GM23338 (cell line): ENCODE measurements around the gene WASL. TPM values are rescaled to one million over a fixed set of nuclear protein-coding genes. Genes with fewer than 3 reads are reported as not detected.

Source experiments
- ATAC-seq: fragments of 200-7000 bp; cut with Tn5 transposase; 3 replicates; pipeline ENCODE4 v1.9.1; 2020
- DNase-seq: peaks from one replicate; pipeline ENCODE4 v3.0.0-alpha.2; 2015; ENCODE audit warnings: low spot score
- H2AFZ ChIP-seq: fragments of 200-600 bp; sonication (generic); 2 replicates; pipeline ENCODE4 v1.8.0; 2016; ENCODE audit warnings: antibody characterized with exemption, mild to moderate bottlenecking, moderate library complexity
- H3F3A ChIP-seq: fragments of 200-600 bp; sonication (generic); replicated peaks from 2 replicates; pipeline ENCODE4 v1.8.0; 2017; ENCODE audit warnings: antibody characterized with exemption, mixed run types, low read depth
- H3K27ac ChIP-seq: fragments of 200-600 bp; sonication (generic); 2 replicates; pipeline ENCODE4 v1.6.1; 2016; ENCODE audit warnings: low read depth
- H3K27me3 ChIP-seq: fragments of 200-600 bp; sonication (generic); 2 replicates; pipeline ENCODE4 v1.8.0; 2016; ENCODE audit warnings: mild to moderate bottlenecking, mixed run types, moderate library complexity; ENCODE audit not compliant: insufficient read depth
- H3K36me3 ChIP-seq: fragments of 200-600 bp; sonication (generic); 2 replicates; pipeline ENCODE4 v1.8.0; 2016; ENCODE audit warnings: mild to moderate bottlenecking; ENCODE audit not compliant: insufficient read depth
- H3K4me1 ChIP-seq: fragments of 200-600 bp; sonication (generic); 2 replicates; pipeline ENCODE4 v1.8.0; 2016; ENCODE audit warnings: mild to moderate bottlenecking, moderate library complexity; ENCODE audit not compliant: insufficient read depth
- H3K4me2 ChIP-seq: fragments of 200-600 bp; sonication (generic); 2 replicates; pipeline ENCODE4 v1.7.1; 2017; ENCODE audit warnings: mixed run types
- H3K4me3 ChIP-seq: fragments of 200-600 bp; sonication (generic); 2 replicates; pipeline ENCODE4 v1.6.1; 2016; ENCODE audit warnings: mixed run types
- H3K79me2 ChIP-seq: fragments of 200-600 bp; sonication (generic); replicated peaks from 2 replicates; pipeline ENCODE4 v1.8.0; 2017; ENCODE audit warnings: mild to moderate bottlenecking; ENCODE audit not compliant: insufficient read depth
- H3K9me2 ChIP-seq: fragments of 200-600 bp; sonication (generic); 2 replicates; pipeline ENCODE4 v1.8.0; 2017; ENCODE audit not compliant: insufficient read depth
- H4K20me1 ChIP-seq: fragments of 200-600 bp; sonication (generic); replicated peaks from 2 replicates; pipeline ENCODE4 v1.8.0; 2017; ENCODE audit warnings: mild to moderate bottlenecking; ENCODE audit not compliant: insufficient read depth
- H3K27ac Mint-ChIP-seq: 2 replicates; pipeline ENCODE4 v1.8.0; 2020; ENCODE audit warnings: inconsistent platforms, mild to moderate bottlenecking, moderate library complexity, mixed read lengths
- H3K27me3 Mint-ChIP-seq: 3 replicates; pipeline ENCODE4 v1.8.0; 2022; ENCODE audit warnings: low read depth, mild to moderate bottlenecking, moderate library complexity, mixed read lengths, inconsistent platforms; ENCODE audit not compliant: insufficient read depth, poor library complexity
- H3K36me3 Mint-ChIP-seq: 3 replicates; pipeline ENCODE4 v1.8.0; 2021; ENCODE audit warnings: low read depth, mild to moderate bottlenecking, inconsistent platforms, moderate library complexity, mixed read lengths
- H3K4me1 Mint-ChIP-seq: 3 replicates; pipeline ENCODE4 v1.8.0; 2020; ENCODE audit warnings: mild to moderate bottlenecking, inconsistent platforms, mixed read lengths
- H3K4me3 Mint-ChIP-seq: 3 replicates; pipeline ENCODE4 v1.8.0; 2021; ENCODE audit warnings: moderate library complexity, mild to moderate bottlenecking, inconsistent platforms, mixed read lengths
- H3K9me3 Mint-ChIP-seq: 3 replicates; pipeline ENCODE4 v1.8.0; 2020; ENCODE audit warnings: moderate library complexity, mild to moderate bottlenecking, inconsistent platforms, mixed read lengths
- CREB1 ChIP-seq: fragments of 250-450 bp; sonication (Bioruptor Pico); IDR thresholded peaks from 2 replicates; pipeline ENCODE4 v1.5.0; 2020; ENCODE audit warnings: low read depth, mild to moderate bottlenecking, moderate library complexity
- EZH2phosphoT487 ChIP-seq: fragments of 200-600 bp; sonication (generic); IDR thresholded peaks from one replicate; pipeline ENCODE4 v1.8.1; 2018; ENCODE audit warnings: antibody characterized with exemption; ENCODE audit not compliant: unreplicated experiment
- NANOG ChIP-seq: IDR thresholded peaks from 2 replicates; pipeline ENCODE4 v1.6.1; 2016; ENCODE audit warnings: antibody characterized with exemption, borderline replicate concordance
- POLR2AphosphoS5 ChIP-seq: IDR thresholded peaks from 2 replicates; pipeline ENCODE4 v1.6.1; 2016; ENCODE audit warnings: antibody characterized with exemption, low read depth
- STAT1 ChIP-seq: IDR thresholded peaks from one replicate; pipeline ENCODE4 v1.6.1; 2016; ENCODE audit warnings: antibody characterized with exemption; ENCODE audit not compliant: unreplicated experiment
- ZNF114 ChIP-seq: fragments of 250-450 bp; sonication (Bioruptor Pico); IDR thresholded peaks from 2 replicates; pipeline ENCODE4 v1.5.0; 2020; ENCODE audit warnings: mild to moderate bottlenecking, moderate library complexity
- ZNF331 ChIP-seq: fragments of 250-450 bp; sonication (Bioruptor Pico); IDR thresholded peaks from 2 replicates; pipeline ENCODE4 v1.5.0; 2020; ENCODE audit warnings: low read depth, mild to moderate bottlenecking, moderate library complexity
- polyA plus RNA-seq: library from polyadenylated mRNA; unstranded; fragments of >200 nt; fragmentation: Nextera tagmentation; extraction: Ambion mirVana; gene quantifications from 2 replicates; pipeline ENCODE4 v1.2.1, GENCODE V29; 2016
- total RNA-seq: library from RNA; depleted of rRNA; stranded (reverse); fragments of >200 nt; shearing (Covaris generic); gene quantifications from 2 replicates; pipeline ENCODE4 v1.2.3, GENCODE V29; 2014
- TF ChIP-seq, protein P1 (sequence below): IDR thresholded peaks from 2 replicates; pipeline ENCODE4 v1.6.1; 2016; ENCODE audit warnings: antibody characterized with exemption
- TF ChIP-seq, protein P2 (sequence below): IDR thresholded peaks from one replicate; pipeline ENCODE4 v1.6.1; 2018; ENCODE audit warnings: antibody characterized with exemption; ENCODE audit not compliant: unreplicated experiment
- TF ChIP-seq, protein P3 (sequence below), 2 experiments: fragments of 200-600 bp in 1 of 2; sonication (generic) in 1 of 2; conservative IDR thresholded peaks; 2 replicates each; pipeline versions ENCODE4 v1.5.1 to v1.6.1; 2016 to 2017; ENCODE audit warnings: antibody characterized with exemption in 2 of 2, low read depth in 2 of 2, mild to moderate bottlenecking in 2 of 2, moderate library complexity in 1 of 2

WASL gene
- total and polyA plus RNA-seq, 2 experiments from 2014 or later, result 36.4 to 45.3 TPM

DNA sequence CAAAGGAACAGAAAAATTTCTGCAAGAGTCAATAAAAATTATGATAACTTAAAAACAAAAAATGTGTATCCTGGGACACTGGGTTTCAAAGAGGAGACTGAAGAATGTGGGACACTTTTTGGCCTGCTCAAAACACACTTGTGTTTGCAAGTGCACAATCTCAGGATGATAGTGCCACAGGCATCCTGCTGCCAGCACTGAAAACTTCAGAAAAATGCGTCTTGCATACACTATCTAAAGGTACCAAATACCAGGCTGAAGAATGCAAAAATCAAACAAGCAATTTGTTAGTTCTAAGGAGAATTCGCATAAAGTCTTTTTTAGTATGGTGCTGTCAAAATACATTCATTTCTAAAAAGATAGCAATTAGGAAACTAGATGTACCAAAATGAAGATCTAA, 38.1 kb downstream of the WASL start (continued):
- TF ChIP-seq, protein P1, sequence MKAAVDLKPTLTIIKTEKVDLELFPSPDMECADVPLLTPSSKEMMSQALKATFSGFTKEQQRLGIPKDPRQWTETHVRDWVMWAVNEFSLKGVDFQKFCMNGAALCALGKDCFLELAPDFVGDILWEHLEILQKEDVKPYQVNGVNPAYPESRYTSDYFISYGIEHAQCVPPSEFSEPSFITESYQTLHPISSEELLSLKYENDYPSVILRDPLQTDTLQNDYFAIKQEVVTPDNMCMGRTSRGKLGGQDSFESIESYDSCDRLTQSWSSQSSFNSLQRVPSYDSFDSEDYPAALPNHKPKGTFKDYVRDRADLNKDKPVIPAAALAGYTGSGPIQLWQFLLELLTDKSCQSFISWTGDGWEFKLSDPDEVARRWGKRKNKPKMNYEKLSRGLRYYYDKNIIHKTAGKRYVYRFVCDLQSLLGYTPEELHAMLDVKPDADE, result no peak
- TF ChIP-seq, protein P2, sequence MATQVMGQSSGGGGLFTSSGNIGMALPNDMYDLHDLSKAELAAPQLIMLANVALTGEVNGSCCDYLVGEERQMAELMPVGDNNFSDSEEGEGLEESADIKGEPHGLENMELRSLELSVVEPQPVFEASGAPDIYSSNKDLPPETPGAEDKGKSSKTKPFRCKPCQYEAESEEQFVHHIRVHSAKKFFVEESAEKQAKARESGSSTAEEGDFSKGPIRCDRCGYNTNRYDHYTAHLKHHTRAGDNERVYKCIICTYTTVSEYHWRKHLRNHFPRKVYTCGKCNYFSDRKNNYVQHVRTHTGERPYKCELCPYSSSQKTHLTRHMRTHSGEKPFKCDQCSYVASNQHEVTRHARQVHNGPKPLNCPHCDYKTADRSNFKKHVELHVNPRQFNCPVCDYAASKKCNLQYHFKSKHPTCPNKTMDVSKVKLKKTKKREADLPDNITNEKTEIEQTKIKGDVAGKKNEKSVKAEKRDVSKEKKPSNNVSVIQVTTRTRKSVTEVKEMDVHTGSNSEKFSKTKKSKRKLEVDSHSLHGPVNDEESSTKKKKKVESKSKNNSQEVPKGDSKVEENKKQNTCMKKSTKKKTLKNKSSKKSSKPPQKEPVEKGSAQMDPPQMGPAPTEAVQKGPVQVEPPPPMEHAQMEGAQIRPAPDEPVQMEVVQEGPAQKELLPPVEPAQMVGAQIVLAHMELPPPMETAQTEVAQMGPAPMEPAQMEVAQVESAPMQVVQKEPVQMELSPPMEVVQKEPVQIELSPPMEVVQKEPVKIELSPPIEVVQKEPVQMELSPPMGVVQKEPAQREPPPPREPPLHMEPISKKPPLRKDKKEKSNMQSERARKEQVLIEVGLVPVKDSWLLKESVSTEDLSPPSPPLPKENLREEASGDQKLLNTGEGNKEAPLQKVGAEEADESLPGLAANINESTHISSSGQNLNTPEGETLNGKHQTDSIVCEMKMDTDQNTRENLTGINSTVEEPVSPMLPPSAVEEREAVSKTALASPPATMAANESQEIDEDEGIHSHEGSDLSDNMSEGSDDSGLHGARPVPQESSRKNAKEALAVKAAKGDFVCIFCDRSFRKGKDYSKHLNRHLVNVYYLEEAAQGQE, result no peak
- no peak for TF ChIP-seq EZH2phosphoT487

DNA sequence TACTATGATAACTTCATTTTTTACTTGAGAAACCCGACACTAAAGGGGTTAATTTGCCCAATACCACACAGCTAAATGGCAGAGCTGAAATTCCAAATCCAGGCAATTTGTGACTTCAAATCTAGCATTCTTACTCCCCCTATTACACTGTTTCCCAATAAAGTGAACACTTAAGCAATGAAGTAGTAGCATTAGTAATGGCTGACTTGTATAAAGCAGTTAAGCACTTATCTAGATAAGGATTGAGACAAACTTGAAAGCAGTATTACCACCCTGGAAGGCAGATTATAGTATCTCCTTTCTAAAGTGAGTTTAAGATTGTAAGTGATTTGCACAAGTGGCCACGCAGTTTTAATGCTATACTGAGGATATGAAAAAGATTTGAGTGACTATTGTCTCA, 39.3 kb downstream of the WASL start:
- no peak overlapping the region for H3K4me3 Mint-ChIP-seq
- Histone ChIP-seq H3K27me3 (no peaks in the 10 kb centered on the region), H3K36me3 (peaks cover 20% of the 10 kb centered on the region), H3K4me3 (no peak overlapping the region), H3K79me2 (peaks cover 51% of the 10 kb centered on the region), H3F3A (0 out of 2 replicates have a peak, but pooled peaks cover 3% of the 10 kb centered on the region), H3K4me2 (no peak overlapping the region), H2AFZ (no peak overlapping the region), H4K20me1 (peaks cover 16% of the 10 kb centered on the region), H3K27ac (no peak overlapping the region; the same call in 1 of the 2 replicates), H3K4me1 (peaks cover 20% of the 10 kb centered on the region), H3K9me2 (no peaks in the 10 kb centered on the region)
- ATAC-seq (no peak), DNase-seq (no peak)
- no peak overlapping the region for H3K27ac Mint-ChIP-seq
- H3K27me3 Mint-ChIP-seq, result no peaks in the 10 kb centered on the region
- peaks cover 24% of the 10 kb centered on the region; the same call in 2 of the 3 replicates for H3K36me3 Mint-ChIP-seq
- no peaks in the 10 kb centered on the region for H3K9me3 Mint-ChIP-seq
- peaks cover 22% of the 10 kb centered on the region for H3K4me1 Mint-ChIP-seq
- no peak for TF ChIP-seq ZNF331
- TF ChIP-seq ZNF114 (CRISPR knock-in tag), result no peak
- TF ChIP-seq STAT1, result no peak
- no peak for TF ChIP-seq POLR2AphosphoS5
- TF ChIP-seq, protein P2, result no peak
- TF ChIP-seq EZH2phosphoT487, result no peak
- TF ChIP-seq NANOG, result no peak
- TF ChIP-seq, protein P3, sequence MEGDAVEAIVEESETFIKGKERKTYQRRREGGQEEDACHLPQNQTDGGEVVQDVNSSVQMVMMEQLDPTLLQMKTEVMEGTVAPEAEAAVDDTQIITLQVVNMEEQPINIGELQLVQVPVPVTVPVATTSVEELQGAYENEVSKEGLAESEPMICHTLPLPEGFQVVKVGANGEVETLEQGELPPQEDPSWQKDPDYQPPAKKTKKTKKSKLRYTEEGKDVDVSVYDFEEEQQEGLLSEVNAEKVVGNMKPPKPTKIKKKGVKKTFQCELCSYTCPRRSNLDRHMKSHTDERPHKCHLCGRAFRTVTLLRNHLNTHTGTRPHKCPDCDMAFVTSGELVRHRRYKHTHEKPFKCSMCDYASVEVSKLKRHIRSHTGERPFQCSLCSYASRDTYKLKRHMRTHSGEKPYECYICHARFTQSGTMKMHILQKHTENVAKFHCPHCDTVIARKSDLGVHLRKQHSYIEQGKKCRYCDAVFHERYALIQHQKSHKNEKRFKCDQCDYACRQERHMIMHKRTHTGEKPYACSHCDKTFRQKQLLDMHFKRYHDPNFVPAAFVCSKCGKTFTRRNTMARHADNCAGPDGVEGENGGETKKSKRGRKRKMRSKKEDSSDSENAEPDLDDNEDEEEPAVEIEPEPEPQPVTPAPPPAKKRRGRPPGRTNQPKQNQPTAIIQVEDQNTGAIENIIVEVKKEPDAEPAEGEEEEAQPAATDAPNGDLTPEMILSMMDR (conservative IDR thresholded peaks at IDR 0.05; ENCODE audit: low read depth in 2 of 2), result no peak
- TF ChIP-seq CREB1 (CRISPR knock-in tag), result no peak
